ENCODE measurements around the gene GRM5. TPM values are rescaled to one million over a fixed set of nuclear protein-coding genes. Genes with fewer than 3 reads are reported as not detected.
"Not testable (repeated sequence)": the region's sequence is repeated elsewhere in the genome, so short reads cannot be mapped to it uniquely, and the experiment has no call there.

The GRM5 gene
- total RNA-seq, 1 experiment from 2014 or later = 8.3 TPM

DNA sequence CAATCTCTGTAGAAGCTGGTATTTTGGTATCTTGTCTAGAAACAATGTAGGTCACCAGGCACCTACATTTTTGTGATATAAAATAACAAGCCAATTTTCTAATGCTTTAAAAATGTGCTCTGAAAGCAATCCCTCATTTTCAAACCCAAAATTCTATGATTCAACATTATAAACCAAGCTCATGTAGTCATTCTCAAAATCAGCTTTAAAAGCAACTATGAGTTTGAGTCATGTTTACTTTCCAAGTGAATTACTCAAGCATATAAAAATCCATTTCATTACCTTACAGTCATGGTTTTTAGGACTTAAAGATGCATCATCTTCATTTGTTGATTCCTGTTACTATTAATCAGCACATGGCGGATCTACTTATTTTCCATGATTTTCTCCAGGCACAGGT is 216.4 kb downstream of the GRM5 start:
- no peaks in the 10 kb centered on the region for H3K4me1 Mint-ChIP-seq (ENCODE audit: low read depth, unreplicated experiment)
- no peaks in the 10 kb centered on the region for H3K27me3 Mint-ChIP-seq (ENCODE audit: unreplicated experiment)
- DNase-seq = no peak
- CTCF ChIA-PET = no interaction called here
- no peak overlapping the region for H3K27ac Mint-ChIP-seq (ENCODE audit: unreplicated experiment)
- H3K4me3 Mint-ChIP-seq (ENCODE audit: low read depth, unreplicated experiment) = no peak overlapping the region
- H3K36me3 Mint-ChIP-seq (ENCODE audit: insufficient read depth, unreplicated experiment) = no peaks in the 10 kb centered on the region
- TF ChIP-seq, protein P1, sequence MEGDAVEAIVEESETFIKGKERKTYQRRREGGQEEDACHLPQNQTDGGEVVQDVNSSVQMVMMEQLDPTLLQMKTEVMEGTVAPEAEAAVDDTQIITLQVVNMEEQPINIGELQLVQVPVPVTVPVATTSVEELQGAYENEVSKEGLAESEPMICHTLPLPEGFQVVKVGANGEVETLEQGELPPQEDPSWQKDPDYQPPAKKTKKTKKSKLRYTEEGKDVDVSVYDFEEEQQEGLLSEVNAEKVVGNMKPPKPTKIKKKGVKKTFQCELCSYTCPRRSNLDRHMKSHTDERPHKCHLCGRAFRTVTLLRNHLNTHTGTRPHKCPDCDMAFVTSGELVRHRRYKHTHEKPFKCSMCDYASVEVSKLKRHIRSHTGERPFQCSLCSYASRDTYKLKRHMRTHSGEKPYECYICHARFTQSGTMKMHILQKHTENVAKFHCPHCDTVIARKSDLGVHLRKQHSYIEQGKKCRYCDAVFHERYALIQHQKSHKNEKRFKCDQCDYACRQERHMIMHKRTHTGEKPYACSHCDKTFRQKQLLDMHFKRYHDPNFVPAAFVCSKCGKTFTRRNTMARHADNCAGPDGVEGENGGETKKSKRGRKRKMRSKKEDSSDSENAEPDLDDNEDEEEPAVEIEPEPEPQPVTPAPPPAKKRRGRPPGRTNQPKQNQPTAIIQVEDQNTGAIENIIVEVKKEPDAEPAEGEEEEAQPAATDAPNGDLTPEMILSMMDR (IDR thresholded peaks at IDR 0.05; ENCODE audit: unreplicated experiment) = no peak
- no TSS peak for BruUV-seq (replicated peaks)
- no peaks in the 10 kb centered on the region for H3K9me3 Mint-ChIP-seq (ENCODE audit: low read depth, unreplicated experiment)
- intact Hi-C loops (cut with micrococcal nuclease; ENCODE audit: unreplicated experiment) = no loop called here

DNA sequence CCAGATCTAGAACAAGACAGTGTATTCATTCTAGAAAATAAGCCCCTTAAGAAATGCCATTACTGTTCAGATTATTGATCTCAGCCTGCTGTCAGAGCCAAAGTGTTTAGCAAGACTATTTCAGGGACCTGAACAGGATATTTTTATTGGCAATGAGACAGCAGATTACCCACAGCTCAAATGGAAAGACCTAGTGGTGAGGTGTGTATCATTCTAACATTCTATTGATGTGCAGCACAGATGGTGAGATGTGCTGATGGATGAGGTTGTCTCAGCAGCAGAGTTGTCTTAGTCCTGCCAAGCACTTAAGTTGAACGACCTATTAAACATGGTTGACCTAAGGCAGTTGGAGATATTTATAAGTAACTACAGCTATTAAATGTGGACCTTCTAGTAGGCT is 219.5 kb downstream of the GRM5 start:
- intact Hi-C loops (cut with micrococcal nuclease; ENCODE audit: unreplicated experiment); CTCF ChIA-PET; H3K27me3 Mint-ChIP-seq (ENCODE audit: unreplicated experiment); BruUV-seq (replicated peaks); H3K4me3 Mint-ChIP-seq (ENCODE audit: low read depth, unreplicated experiment); H3K4me1 Mint-ChIP-seq (ENCODE audit: low read depth, unreplicated experiment); H3K9me3 Mint-ChIP-seq (ENCODE audit: low read depth, unreplicated experiment); DNase-seq; H3K27ac Mint-ChIP-seq (ENCODE audit: unreplicated experiment); H3K36me3 Mint-ChIP-seq (ENCODE audit: insufficient read depth, unreplicated experiment): not testable (repeated sequence)

DNA sequence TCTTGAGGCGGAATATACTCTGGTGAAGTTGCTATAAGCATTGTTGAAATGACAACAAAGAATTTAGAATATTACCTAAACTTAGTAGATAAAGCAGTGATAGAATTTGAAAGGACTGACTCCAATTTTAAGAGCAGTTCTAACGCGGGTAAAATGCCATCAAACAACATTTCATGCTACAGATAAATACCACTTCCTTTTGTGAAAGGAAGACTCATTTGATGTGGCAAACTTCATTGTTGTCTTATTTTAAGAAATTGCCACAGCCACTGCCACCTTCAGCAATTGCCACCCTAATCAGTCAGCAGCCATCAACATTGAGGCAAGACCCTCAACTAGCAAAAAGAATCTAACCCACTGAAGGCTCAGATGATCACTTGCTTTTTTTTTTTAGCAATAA is 220.8 kb downstream of the GRM5 start:
- H3K36me3 Mint-ChIP-seq (ENCODE audit: insufficient read depth, unreplicated experiment); intact Hi-C loops (cut with micrococcal nuclease; ENCODE audit: unreplicated experiment); H3K9me3 Mint-ChIP-seq (ENCODE audit: low read depth, unreplicated experiment); H3K4me3 Mint-ChIP-seq (ENCODE audit: low read depth, unreplicated experiment); BruUV-seq (replicated peaks); DNase-seq; CTCF ChIA-PET; H3K27ac Mint-ChIP-seq (ENCODE audit: unreplicated experiment); H3K4me1 Mint-ChIP-seq (ENCODE audit: low read depth, unreplicated experiment); H3K27me3 Mint-ChIP-seq (ENCODE audit: unreplicated experiment): not testable (repeated sequence)

DNA sequence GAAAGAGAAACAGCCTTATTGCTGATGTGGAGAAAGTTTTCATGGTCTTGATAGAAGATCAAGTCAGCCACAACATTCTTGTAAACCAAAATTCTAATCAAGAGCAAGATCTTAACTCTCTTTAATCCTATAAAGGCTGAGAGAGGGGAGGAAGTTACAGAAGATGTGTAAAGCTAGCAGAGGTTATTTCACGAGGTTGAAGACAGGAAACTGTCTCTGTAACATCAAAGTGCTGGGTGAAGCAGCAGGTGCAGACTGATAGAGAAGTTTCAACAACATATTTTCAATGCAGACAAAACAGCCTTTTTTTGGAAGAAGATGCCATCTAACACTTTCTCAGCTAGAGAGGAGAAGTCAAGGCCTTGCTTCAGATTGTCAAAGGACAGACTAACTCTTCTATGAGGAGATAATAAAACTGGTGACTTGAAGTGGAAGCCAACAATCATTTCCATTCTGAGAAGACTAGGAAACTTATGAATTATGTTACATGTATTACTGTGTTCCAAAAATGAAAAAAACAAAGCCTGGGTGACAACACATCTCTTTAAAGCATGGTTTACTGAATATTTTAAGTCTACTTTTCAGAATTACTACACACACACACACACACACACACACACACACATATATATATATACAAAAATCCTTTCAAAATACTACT is 221.9 kb downstream of the GRM5 start:
- DNase-seq; BruUV-seq (replicated peaks); H3K4me3 Mint-ChIP-seq (ENCODE audit: low read depth, unreplicated experiment); H3K36me3 Mint-ChIP-seq (ENCODE audit: insufficient read depth, unreplicated experiment); CTCF ChIA-PET; H3K4me1 Mint-ChIP-seq (ENCODE audit: low read depth, unreplicated experiment); H3K9me3 Mint-ChIP-seq (ENCODE audit: low read depth, unreplicated experiment); H3K27ac Mint-ChIP-seq (ENCODE audit: unreplicated experiment); intact Hi-C loops (cut with micrococcal nuclease; ENCODE audit: unreplicated experiment); H3K27me3 Mint-ChIP-seq (ENCODE audit: unreplicated experiment): not testable (repeated sequence)

DNA sequence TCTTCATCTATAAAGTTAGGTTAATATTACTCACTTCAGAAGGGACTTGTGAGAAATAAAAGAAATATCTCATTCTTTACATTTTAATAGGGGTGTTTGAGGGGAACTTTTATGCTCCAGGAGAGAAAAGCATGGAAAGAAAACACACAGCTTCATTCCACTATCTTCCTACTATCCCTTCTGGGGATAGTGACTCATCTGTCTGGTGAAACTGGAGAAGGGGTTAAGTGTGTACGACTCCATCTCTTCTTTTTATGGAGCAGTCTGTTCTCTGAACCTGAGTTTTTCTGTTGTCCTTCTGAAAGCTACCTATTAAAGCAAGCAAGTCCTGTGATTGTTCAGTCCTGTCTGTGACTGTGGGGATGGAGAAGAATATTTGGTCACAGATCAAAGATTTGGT is 227.6 kb downstream of the GRM5 start:
- intact Hi-C loops (cut with micrococcal nuclease; ENCODE audit: unreplicated experiment); H3K4me1 Mint-ChIP-seq (ENCODE audit: low read depth, unreplicated experiment); DNase-seq; BruUV-seq (replicated peaks); H3K27ac Mint-ChIP-seq (ENCODE audit: unreplicated experiment); CTCF ChIA-PET; H3K36me3 Mint-ChIP-seq (ENCODE audit: insufficient read depth, unreplicated experiment); H3K27me3 Mint-ChIP-seq (ENCODE audit: unreplicated experiment); H3K9me3 Mint-ChIP-seq (ENCODE audit: low read depth, unreplicated experiment); H3K4me3 Mint-ChIP-seq (ENCODE audit: low read depth, unreplicated experiment): not testable (repeated sequence)

DNA sequence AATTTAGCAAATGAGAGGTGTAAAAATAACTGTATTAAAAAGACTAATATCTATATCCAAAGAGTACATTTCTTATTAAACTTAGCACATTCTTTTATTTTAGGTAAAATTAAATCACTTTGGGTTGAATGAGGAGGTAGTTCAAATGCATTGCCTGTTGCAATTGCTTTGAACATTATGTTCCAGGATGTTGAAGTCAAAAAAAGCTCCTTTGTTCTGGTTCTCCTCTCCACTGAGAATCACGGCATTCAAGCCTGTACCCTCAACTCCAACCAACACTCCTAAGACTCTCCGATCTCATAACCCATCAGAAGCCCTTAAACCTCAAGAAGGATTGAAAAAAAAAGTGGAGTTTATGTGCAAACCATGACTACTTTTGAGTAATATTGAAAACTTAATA is 230.1 kb downstream of the GRM5 start:
- H3K9me3 Mint-ChIP-seq (ENCODE audit: low read depth, unreplicated experiment); H3K27me3 Mint-ChIP-seq (ENCODE audit: unreplicated experiment); H3K27ac Mint-ChIP-seq (ENCODE audit: unreplicated experiment); BruUV-seq (replicated peaks); H3K4me1 Mint-ChIP-seq (ENCODE audit: low read depth, unreplicated experiment); H3K36me3 Mint-ChIP-seq (ENCODE audit: insufficient read depth, unreplicated experiment); CTCF ChIA-PET; DNase-seq; H3K4me3 Mint-ChIP-seq (ENCODE audit: low read depth, unreplicated experiment); intact Hi-C loops (cut with micrococcal nuclease; ENCODE audit: unreplicated experiment): not testable (repeated sequence)

DNA sequence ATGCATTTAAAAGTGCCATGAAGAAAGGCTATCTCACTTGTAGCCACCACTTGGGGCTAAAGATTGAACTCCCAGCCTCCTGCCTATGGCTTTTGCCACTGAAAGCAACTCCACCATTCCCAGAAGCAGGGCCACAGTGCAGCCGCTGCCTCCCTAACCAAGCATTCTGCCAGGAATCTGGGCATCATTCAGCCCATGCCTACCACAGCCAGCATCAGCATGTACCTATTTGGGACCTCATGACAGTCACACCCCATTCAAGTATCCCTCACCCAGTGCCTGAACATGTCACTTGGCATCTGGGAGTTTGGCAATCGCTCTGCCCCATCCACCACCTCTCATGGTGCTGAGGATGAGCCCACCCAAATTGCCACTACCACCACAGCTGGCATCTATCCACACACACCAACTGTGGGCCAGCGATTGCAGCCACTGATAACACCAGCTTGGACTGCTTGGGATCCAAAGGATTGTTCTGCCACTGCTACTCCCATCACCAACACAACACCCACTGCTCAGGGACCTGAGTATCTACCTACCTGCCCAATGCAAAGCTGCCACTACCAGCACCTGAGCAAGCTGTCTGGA is 234.4 kb downstream of the GRM5 start:
- TF ChIP-seq, protein P1 (IDR thresholded peaks at IDR 0.05; ENCODE audit: unreplicated experiment) = no peak
- peaks cover 11% of the 10 kb centered on the region for H3K4me1 Mint-ChIP-seq (ENCODE audit: low read depth, unreplicated experiment)
- no peaks in the 10 kb centered on the region for H3K27me3 Mint-ChIP-seq (ENCODE audit: unreplicated experiment)
- intact Hi-C loops (cut with micrococcal nuclease; ENCODE audit: unreplicated experiment) = no loop called here
- DNase-seq = no peak
- CTCF ChIA-PET = no interaction called here
- no peaks in the 10 kb centered on the region for H3K36me3 Mint-ChIP-seq (ENCODE audit: insufficient read depth, unreplicated experiment)
- H3K9me3 Mint-ChIP-seq (ENCODE audit: low read depth, unreplicated experiment) = peaks cover 2% of the 10 kb centered on the region
- no peak overlapping the region for H3K4me3 Mint-ChIP-seq (ENCODE audit: low read depth, unreplicated experiment)
- no peak overlapping the region for H3K27ac Mint-ChIP-seq (ENCODE audit: unreplicated experiment)
- no TSS peak for BruUV-seq (replicated peaks)

Data from Calu3 (cell line).